ENCODE measurements around the gene CBL.

Gene CBL

DNA sequence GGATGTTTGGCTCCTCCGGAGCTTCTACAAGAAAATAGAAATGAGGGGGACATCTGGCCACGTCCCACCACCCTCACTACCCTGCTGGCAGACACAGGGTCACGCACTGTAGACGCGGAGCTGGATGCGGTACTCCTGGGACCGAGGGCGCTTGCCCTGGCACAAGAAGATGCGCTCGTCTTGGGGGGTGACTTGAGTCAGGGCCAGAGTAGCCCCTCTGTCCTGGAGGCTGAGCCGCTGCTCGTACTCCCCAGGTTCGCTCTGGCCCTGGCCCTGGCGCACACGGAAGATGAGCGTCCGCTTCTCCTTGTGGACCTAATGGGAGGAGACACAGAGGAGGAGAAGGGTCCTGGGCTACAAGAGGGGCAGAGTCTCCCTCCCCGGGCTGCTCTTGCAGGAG, 108.6 kb downstream of the CBL start:
- peak overlapping the region; percentile 91 for H3K9ac ChIP-seq (ENCODE audit: insufficient read length, low read depth)
- no peaks in the 10 kb centered on the region for H3K9me3 ChIP-seq (ENCODE audit: insufficient read depth, low read length)
- H3K4me3 ChIP-seq (ENCODE audit: insufficient read length, low read depth), result peak overlapping the region; percentile 57
- H3K36me3 ChIP-seq (ENCODE audit: insufficient read depth, insufficient read length, low read length), result peaks cover 53% of the 10 kb centered on the region
- DNase-seq (ENCODE audit: low read depth, low spot score), result no peak
- H3K27me3 ChIP-seq (ENCODE audit: insufficient read depth, insufficient read length), result peaks cover 14% of the 10 kb centered on the region
- peaks cover 21% of the 10 kb centered on the region for H3K4me1 ChIP-seq (ENCODE audit: insufficient read depth, insufficient read length)
- no peak for TF ChIP-seq ZNF274 (IDR thresholded peaks at IDR 0.05; ENCODE audit: low read depth, low read length)
- no peak for TF ChIP-seq SUZ12 (IDR thresholded peaks at IDR 0.05; ENCODE audit: extremely low read depth, insufficient read depth, insufficient read length)
- no peak for TF ChIP-seq YY1 (IDR thresholded peaks at IDR 0.05; ENCODE audit: insufficient read depth, insufficient read length)

DNA sequence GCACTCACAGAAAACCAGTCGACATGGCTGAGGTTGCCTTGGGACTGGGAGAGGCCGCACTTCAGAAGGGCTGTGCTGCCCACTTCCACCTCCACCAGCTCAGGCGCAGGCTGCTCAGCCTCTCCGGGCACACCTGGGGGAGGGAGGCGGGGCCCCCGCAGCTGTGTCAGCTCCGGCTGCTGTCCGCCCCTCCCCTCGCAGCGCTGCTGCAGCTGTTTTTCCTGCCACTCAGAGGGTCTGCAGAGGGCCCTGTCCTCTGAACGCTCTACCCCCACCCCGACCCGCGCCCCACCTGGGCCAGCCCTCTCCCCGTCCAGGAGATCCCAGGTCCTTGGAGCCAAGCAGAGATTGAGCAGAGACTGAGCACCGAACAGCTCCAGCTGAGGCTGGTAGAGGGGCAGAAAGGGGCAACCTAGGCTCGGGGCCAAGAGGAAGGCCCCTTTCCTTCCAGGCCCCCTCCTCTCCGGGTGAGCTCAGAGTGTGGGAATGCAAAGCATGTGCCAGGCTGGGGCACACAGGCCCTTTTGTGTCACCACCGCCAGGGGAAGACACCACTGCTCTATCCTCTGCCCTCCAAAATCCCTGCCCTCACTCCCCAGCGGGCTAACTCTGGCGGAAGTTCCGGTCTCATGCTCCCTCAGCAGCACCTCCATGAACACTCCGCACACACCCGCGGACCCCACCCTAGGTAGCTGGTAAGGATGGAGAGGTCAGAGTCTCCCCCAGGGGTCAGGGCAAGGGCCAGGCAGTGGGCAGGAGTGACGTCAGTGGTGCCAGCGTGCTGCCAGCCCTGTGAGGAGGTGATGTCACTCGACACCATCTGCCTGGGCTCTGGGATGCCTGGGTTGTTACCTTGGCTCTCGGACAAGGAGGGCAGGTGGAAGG, 109.2 kb downstream of the CBL start:
- Histone ChIP-seq H3K27me3 (ENCODE audit: insufficient read depth, insufficient read length) (peaks cover 14% of the 10 kb centered on the region), H3K9ac (ENCODE audit: insufficient read length, low read depth) (peak overlapping the region; percentile 91), H3K4me3 (ENCODE audit: insufficient read length, low read depth) (peak overlapping the region; percentile 57), H3K36me3 (ENCODE audit: insufficient read depth, insufficient read length, low read length) (peaks cover 46% of the 10 kb centered on the region), H3K4me1 (ENCODE audit: insufficient read depth, insufficient read length) (peaks cover 21% of the 10 kb centered on the region), H3K9me3 (ENCODE audit: insufficient read depth, low read length) (no peaks in the 10 kb centered on the region)
- TF ChIP-seq SUZ12 (IDR thresholded peaks at IDR 0.05; ENCODE audit: extremely low read depth, insufficient read depth, insufficient read length), result no peak
- no peak for TF ChIP-seq YY1 (IDR thresholded peaks at IDR 0.05; ENCODE audit: insufficient read depth, insufficient read length)
- TF ChIP-seq ZNF274 (IDR thresholded peaks at IDR 0.05; ENCODE audit: low read depth, low read length), result no peak
- no peak for DNase-seq (ENCODE audit: low read depth, low spot score)

DNA sequence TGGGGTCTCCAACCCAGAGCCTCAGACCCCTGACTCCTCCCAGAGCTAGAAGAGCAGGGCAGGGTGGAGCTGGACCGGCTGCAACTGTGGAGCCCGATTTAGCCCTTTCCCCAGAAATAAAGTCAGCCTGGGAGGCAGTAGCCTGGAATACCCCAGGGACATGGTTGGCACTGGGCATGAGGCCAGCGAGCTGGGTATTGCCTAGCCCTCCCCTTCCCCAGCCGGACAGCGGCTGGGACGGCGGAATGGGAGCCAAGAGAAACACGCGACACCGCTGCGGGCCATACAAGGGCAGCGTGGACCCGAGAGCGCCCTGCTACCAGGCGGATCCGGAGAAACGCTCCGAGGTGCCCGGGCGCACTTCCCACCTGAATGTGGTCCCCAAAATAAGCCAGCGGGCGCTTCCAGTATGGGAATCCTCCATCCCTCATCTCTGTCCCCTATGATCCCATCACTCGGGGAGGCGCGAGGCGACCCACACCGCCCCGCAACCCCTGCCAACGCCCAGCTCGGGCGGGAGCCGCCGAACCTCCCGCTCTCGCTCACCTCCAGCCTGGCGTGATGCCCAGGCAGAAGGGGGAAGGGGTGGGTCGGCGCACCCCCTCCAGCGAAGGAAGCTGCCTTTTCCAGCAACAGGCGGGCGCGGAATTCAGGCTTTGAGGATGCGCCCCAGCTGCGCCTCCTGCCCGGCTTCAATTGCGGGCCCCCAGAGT, 110.0 kb downstream of the CBL start:
- H3K9ac ChIP-seq (ENCODE audit: insufficient read length, low read depth), result peak overlapping the region; percentile 91
- no peak for TF ChIP-seq SUZ12 (IDR thresholded peaks at IDR 0.05; ENCODE audit: extremely low read depth, insufficient read depth, insufficient read length)
- TF ChIP-seq YY1 (IDR thresholded peaks at IDR 0.05; ENCODE audit: insufficient read depth, insufficient read length), result no peak
- TF ChIP-seq ZNF274 (IDR thresholded peaks at IDR 0.05; ENCODE audit: low read depth, low read length), result no peak
- no peak for DNase-seq (ENCODE audit: low read depth, low spot score)
- peaks cover 21% of the 10 kb centered on the region for H3K4me1 ChIP-seq (ENCODE audit: insufficient read depth, insufficient read length)
- peaks cover 14% of the 10 kb centered on the region for H3K27me3 ChIP-seq (ENCODE audit: insufficient read depth, insufficient read length)
- H3K36me3 ChIP-seq (ENCODE audit: insufficient read depth, insufficient read length, low read length), result peaks cover 38% of the 10 kb centered on the region
- peak overlapping the region; percentile 57 for H3K4me3 ChIP-seq (ENCODE audit: insufficient read length, low read depth)
- no peaks in the 10 kb centered on the region for H3K9me3 ChIP-seq (ENCODE audit: insufficient read depth, low read length)

DNA sequence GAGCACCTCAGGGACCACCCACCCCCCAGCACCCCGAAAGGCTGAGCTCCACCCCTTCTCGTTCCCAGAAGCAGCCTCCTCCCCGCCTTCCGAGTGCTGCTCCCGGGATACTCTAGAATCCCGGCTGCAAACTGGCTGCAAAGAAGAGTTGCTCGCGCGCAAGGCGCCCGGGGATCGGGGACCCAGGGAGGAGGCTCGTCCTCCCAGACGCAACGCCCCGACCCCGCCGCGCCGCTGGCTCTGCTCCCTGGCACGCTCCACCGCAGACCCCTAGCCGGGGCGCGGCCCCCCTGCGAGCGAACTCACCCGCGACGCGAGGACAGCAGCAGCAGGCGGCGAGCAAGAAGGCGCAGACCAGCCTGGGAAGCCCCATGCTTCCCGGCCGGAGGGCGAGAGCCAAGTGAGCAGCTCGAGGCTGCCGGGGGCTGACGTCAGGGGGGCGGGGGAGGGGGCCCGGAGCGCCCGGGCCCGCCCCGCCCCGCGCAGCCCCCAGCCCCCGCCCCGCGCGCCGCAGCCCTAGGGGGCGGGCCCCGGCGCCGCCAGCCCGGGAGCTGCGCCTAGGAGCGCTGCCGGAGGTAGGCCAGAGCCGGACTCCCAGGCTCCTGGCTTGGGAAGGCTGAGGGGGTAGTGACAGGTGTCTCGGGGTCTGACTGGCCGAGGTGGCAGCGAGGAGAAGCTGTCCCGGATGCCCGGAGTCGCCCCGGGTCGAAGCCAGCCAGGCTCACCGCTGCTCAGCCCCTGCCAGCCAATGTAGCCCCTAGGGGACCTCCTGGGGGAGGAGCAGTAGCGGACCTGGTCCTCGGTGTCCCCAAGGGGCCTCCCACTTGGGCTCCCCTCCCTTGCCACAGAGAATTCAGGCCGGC, 110.8 kb downstream of the CBL start, which contains the start of gene MCAM:
MCAM (minus strand) TSS at position 402 of the 863 bp plus-strand sequence; CDS start at position 373, 29 bp downstream.
- H3K36me3 ChIP-seq (ENCODE audit: insufficient read depth, insufficient read length, low read length), result peaks cover 30% of the 10 kb centered on the region
- H3K9me3 ChIP-seq (ENCODE audit: insufficient read depth, low read length), result no peaks in the 10 kb centered on the region
- TF ChIP-seq ZNF274 (IDR thresholded peaks at IDR 0.05; ENCODE audit: low read depth, low read length) (no peak), YY1 (IDR thresholded peaks at IDR 0.05; ENCODE audit: insufficient read depth, insufficient read length) (no peak), SUZ12 (IDR thresholded peaks at IDR 0.05; ENCODE audit: extremely low read depth, insufficient read depth, insufficient read length) (no peak)
- peak within 1 kb of the TSS; percentile 57 for H3K4me3 ChIP-seq (ENCODE audit: insufficient read length, low read depth)
- peak within 1 kb of the TSS; percentile 91 for H3K9ac ChIP-seq (ENCODE audit: insufficient read length, low read depth)
- DNase-seq (ENCODE audit: low read depth, low spot score), result no peak
- H3K27me3 ChIP-seq (ENCODE audit: insufficient read depth, insufficient read length), result peaks cover 14% of the 10 kb centered on the region
- H3K4me1 ChIP-seq (ENCODE audit: insufficient read depth, insufficient read length), result peaks cover 21% of the 10 kb centered on the region

DNA sequence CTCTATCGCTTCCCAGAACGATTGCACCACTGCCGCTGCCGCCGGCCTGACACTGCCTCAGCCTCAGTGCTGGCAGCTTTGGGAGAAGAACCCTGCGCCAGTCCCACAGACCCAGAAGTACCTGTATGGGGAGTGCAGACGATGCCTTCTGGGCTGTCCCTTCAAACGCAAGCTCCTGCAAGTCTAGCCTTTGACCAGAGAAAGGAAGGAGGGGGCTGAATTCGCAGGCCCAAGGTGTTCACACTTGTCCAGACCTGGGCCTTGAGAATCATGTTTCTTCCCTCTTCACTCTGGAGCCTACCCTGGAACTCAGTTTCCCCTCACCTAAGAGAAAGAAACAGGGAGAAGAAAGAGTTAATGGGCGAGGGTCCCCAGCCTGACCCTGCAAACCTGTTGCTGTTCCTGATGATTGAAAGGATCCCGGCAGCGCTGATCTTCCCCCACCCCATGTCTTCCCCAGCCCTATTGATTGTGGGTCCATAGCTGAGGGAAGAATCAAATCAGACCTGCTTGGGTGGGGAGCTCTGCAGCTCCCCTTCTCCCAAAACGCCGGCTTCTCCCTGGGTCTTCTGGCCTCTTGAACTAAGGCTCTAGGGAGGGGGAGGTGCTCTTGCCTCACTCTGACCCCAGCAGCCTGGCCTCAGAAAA, 111.6 kb downstream of the CBL start:
- Histone ChIP-seq H3K9me3 (ENCODE audit: insufficient read depth, low read length) (no peaks in the 10 kb centered on the region), H3K36me3 (ENCODE audit: insufficient read depth, insufficient read length, low read length) (peaks cover 23% of the 10 kb centered on the region), H3K9ac (ENCODE audit: insufficient read length, low read depth) (peak overlapping the region; percentile 83), H3K4me3 (ENCODE audit: insufficient read length, low read depth) (peak overlapping the region; percentile 39), H3K4me1 (ENCODE audit: insufficient read depth, insufficient read length) (peaks cover 22% of the 10 kb centered on the region), H3K27me3 (ENCODE audit: insufficient read depth, insufficient read length) (peaks cover 14% of the 10 kb centered on the region)
- TF ChIP-seq SUZ12 (IDR thresholded peaks at IDR 0.05; ENCODE audit: extremely low read depth, insufficient read depth, insufficient read length), result no peak
- TF ChIP-seq ZNF274 (IDR thresholded peaks at IDR 0.05; ENCODE audit: low read depth, low read length), result no peak
- TF ChIP-seq YY1 (IDR thresholded peaks at IDR 0.05; ENCODE audit: insufficient read depth, insufficient read length), result no peak
- DNase-seq (ENCODE audit: low read depth, low spot score), result no peak
